GM23338 (cell line): ENCODE data around the gene ARID1B. TPM values are rescaled to one million over a fixed set of nuclear protein-coding genes. Genes with fewer than 3 reads are reported as not detected.

Source experiments
- ATAC-seq: fragments of 200-7000 bp; cut with Tn5 transposase; 3 replicates; pipeline ENCODE4 v1.9.1; 2020
- DNase-seq: peaks from one replicate; pipeline ENCODE4 v3.0.0-alpha.2; 2015; ENCODE audit warnings: low spot score
- H2AFZ ChIP-seq: fragments of 200-600 bp; sonication (generic); 2 replicates; pipeline ENCODE4 v1.8.0; 2016; ENCODE audit warnings: antibody characterized with exemption, mild to moderate bottlenecking, moderate library complexity
- H3F3A ChIP-seq: fragments of 200-600 bp; sonication (generic); replicated peaks from 2 replicates; pipeline ENCODE4 v1.8.0; 2017; ENCODE audit warnings: antibody characterized with exemption, mixed run types, low read depth
- H3K27ac ChIP-seq: fragments of 200-600 bp; sonication (generic); 2 replicates; pipeline ENCODE4 v1.6.1; 2016; ENCODE audit warnings: low read depth
- H3K27me3 ChIP-seq: fragments of 200-600 bp; sonication (generic); 2 replicates; pipeline ENCODE4 v1.8.0; 2016; ENCODE audit warnings: mild to moderate bottlenecking, mixed run types, moderate library complexity; ENCODE audit not compliant: insufficient read depth
- H3K36me3 ChIP-seq: fragments of 200-600 bp; sonication (generic); 2 replicates; pipeline ENCODE4 v1.8.0; 2016; ENCODE audit warnings: mild to moderate bottlenecking; ENCODE audit not compliant: insufficient read depth
- H3K4me1 ChIP-seq: fragments of 200-600 bp; sonication (generic); 2 replicates; pipeline ENCODE4 v1.8.0; 2016; ENCODE audit warnings: mild to moderate bottlenecking, moderate library complexity; ENCODE audit not compliant: insufficient read depth
- H3K4me2 ChIP-seq: fragments of 200-600 bp; sonication (generic); 2 replicates; pipeline ENCODE4 v1.7.1; 2017; ENCODE audit warnings: mixed run types
- H3K4me3 ChIP-seq: fragments of 200-600 bp; sonication (generic); 2 replicates; pipeline ENCODE4 v1.6.1; 2016; ENCODE audit warnings: mixed run types
- H3K79me2 ChIP-seq: fragments of 200-600 bp; sonication (generic); replicated peaks from 2 replicates; pipeline ENCODE4 v1.8.0; 2017; ENCODE audit warnings: mild to moderate bottlenecking; ENCODE audit not compliant: insufficient read depth
- H3K9me2 ChIP-seq: fragments of 200-600 bp; sonication (generic); 2 replicates; pipeline ENCODE4 v1.8.0; 2017; ENCODE audit not compliant: insufficient read depth
- H4K20me1 ChIP-seq: fragments of 200-600 bp; sonication (generic); replicated peaks from 2 replicates; pipeline ENCODE4 v1.8.0; 2017; ENCODE audit warnings: mild to moderate bottlenecking; ENCODE audit not compliant: insufficient read depth
- H3K27ac Mint-ChIP-seq: 2 replicates; pipeline ENCODE4 v1.8.0; 2020; ENCODE audit warnings: inconsistent platforms, mild to moderate bottlenecking, moderate library complexity, mixed read lengths
- H3K27me3 Mint-ChIP-seq: 3 replicates; pipeline ENCODE4 v1.8.0; 2022; ENCODE audit warnings: low read depth, mild to moderate bottlenecking, moderate library complexity, mixed read lengths, inconsistent platforms; ENCODE audit not compliant: insufficient read depth, poor library complexity
- H3K36me3 Mint-ChIP-seq: 3 replicates; pipeline ENCODE4 v1.8.0; 2021; ENCODE audit warnings: low read depth, mild to moderate bottlenecking, inconsistent platforms, moderate library complexity, mixed read lengths
- H3K4me1 Mint-ChIP-seq: 3 replicates; pipeline ENCODE4 v1.8.0; 2020; ENCODE audit warnings: mild to moderate bottlenecking, inconsistent platforms, mixed read lengths
- H3K4me3 Mint-ChIP-seq: 3 replicates; pipeline ENCODE4 v1.8.0; 2021; ENCODE audit warnings: moderate library complexity, mild to moderate bottlenecking, inconsistent platforms, mixed read lengths
- H3K9me3 Mint-ChIP-seq: 3 replicates; pipeline ENCODE4 v1.8.0; 2020; ENCODE audit warnings: moderate library complexity, mild to moderate bottlenecking, inconsistent platforms, mixed read lengths
- CREB1 ChIP-seq: fragments of 250-450 bp; sonication (Bioruptor Pico); IDR thresholded peaks from 2 replicates; pipeline ENCODE4 v1.5.0; 2020; ENCODE audit warnings: low read depth, mild to moderate bottlenecking, moderate library complexity
- CTCF ChIP-seq, 2 experiments: fragments of 200-600 bp in 1 of 2; sonication (generic) in 1 of 2; conservative IDR thresholded peaks; 2 replicates each; pipeline versions ENCODE4 v1.5.1 to v1.6.1; 2016 to 2017; ENCODE audit warnings: antibody characterized with exemption in 2 of 2, low read depth in 2 of 2, mild to moderate bottlenecking in 2 of 2, moderate library complexity in 1 of 2
- ETS1 ChIP-seq: IDR thresholded peaks from 2 replicates; pipeline ENCODE4 v1.6.1; 2016; ENCODE audit warnings: antibody characterized with exemption
- EZH2phosphoT487 ChIP-seq: fragments of 200-600 bp; sonication (generic); IDR thresholded peaks from one replicate; pipeline ENCODE4 v1.8.1; 2018; ENCODE audit warnings: antibody characterized with exemption; ENCODE audit not compliant: unreplicated experiment
- JUNB ChIP-seq: IDR thresholded peaks from one replicate; pipeline ENCODE4 v1.6.1; 2016; ENCODE audit warnings: antibody characterized with exemption; ENCODE audit not compliant: unreplicated experiment
- NANOG ChIP-seq: IDR thresholded peaks from 2 replicates; pipeline ENCODE4 v1.6.1; 2016; ENCODE audit warnings: antibody characterized with exemption, borderline replicate concordance
- POLR2AphosphoS5 ChIP-seq: IDR thresholded peaks from 2 replicates; pipeline ENCODE4 v1.6.1; 2016; ENCODE audit warnings: antibody characterized with exemption, low read depth
- REST ChIP-seq: IDR thresholded peaks from one replicate; pipeline ENCODE4 v1.6.1; 2018; ENCODE audit warnings: antibody characterized with exemption; ENCODE audit not compliant: unreplicated experiment
- ZNF114 ChIP-seq: fragments of 250-450 bp; sonication (Bioruptor Pico); IDR thresholded peaks from 2 replicates; pipeline ENCODE4 v1.5.0; 2020; ENCODE audit warnings: mild to moderate bottlenecking, moderate library complexity
- ZNF331 ChIP-seq: fragments of 250-450 bp; sonication (Bioruptor Pico); IDR thresholded peaks from 2 replicates; pipeline ENCODE4 v1.5.0; 2020; ENCODE audit warnings: low read depth, mild to moderate bottlenecking, moderate library complexity
- polyA plus RNA-seq: library from polyadenylated mRNA; unstranded; fragments of >200 nt; fragmentation: Nextera tagmentation; extraction: Ambion mirVana; gene quantifications from 2 replicates; pipeline ENCODE4 v1.2.1, GENCODE V29; 2016
- total RNA-seq: library from RNA; depleted of rRNA; stranded (reverse); fragments of >200 nt; shearing (Covaris generic); gene quantifications from 2 replicates; pipeline ENCODE4 v1.2.3, GENCODE V29; 2014

The ARID1B gene
- total and polyA plus RNA-seq, 2 experiments from 2014 or later = 59.3 to 72.2 TPM

- H4K20me1 ChIP-seq = no peaks in the 10 kb centered on the region
- H3K36me3 ChIP-seq = no peaks in the 10 kb centered on the region
- peaks cover 75% of the 10 kb centered on the region for H3K79me2 ChIP-seq
- peak overlapping the region; percentile 93 for H3K4me2 ChIP-seq
- H3K4me3 ChIP-seq = peak overlapping the region; percentile 88
- no peak for TF ChIP-seq NANOG
- no peak for TF ChIP-seq ZNF331 (CRISPR knock-in tag)
- TF ChIP-seq POLR2AphosphoS5 = no peak
- TF ChIP-seq REST = no peak
- H2AFZ ChIP-seq = no peak overlapping the region
- H3F3A ChIP-seq = no peaks in the 10 kb centered on the region
- DNase-seq = peak; percentile 83
- Mint-ChIP-seq H3K4me3 (peak overlapping the region; percentile 94), H3K9me3 (no peaks in the 10 kb centered on the region), H3K36me3 (no peaks in the 10 kb centered on the region), H3K27ac (peak overlapping the region; percentile 98), H3K27me3 (peaks cover 5% of the 10 kb centered on the region), H3K4me1 (peaks cover 46% of the 10 kb centered on the region)
- H3K27ac ChIP-seq = peak overlapping the region; percentile 99
- H3K27me3 ChIP-seq = no peaks in the 10 kb centered on the region
- peaks cover 40% of the 10 kb centered on the region for H3K4me1 ChIP-seq
- no peaks in the 10 kb centered on the region for H3K9me2 ChIP-seq
- peak; percentile 57 for ATAC-seq
Observed at GRCh38 chr6:157020881-157021343, 243.7 kb downstream of the ARID1B start.

GRCh38 chr6:157021344-157021992 is 244.3 kb downstream of the ARID1B start:
- Histone ChIP-seq H3K9me2 (no peaks in the 10 kb centered on the region), H3K4me2 (peak overlapping the region; percentile 93), H3K4me1 (peaks cover 40% of the 10 kb centered on the region), H2AFZ (no peak overlapping the region), H3K27me3 (no peaks in the 10 kb centered on the region), H3K27ac (peak overlapping the region; percentile 99), H3K79me2 (peaks cover 75% of the 10 kb centered on the region), H4K20me1 (no peaks in the 10 kb centered on the region), H3K36me3 (no peaks in the 10 kb centered on the region), H3K4me3 (peak overlapping the region; percentile 88), H3F3A (no peaks in the 10 kb centered on the region)
- peaks cover 46% of the 10 kb centered on the region for H3K4me1 Mint-ChIP-seq
- peak overlapping the region; percentile 100 for H3K27ac Mint-ChIP-seq
- ATAC-seq = peak; percentile 87
- peak overlapping the region; percentile 94 for H3K4me3 Mint-ChIP-seq
- DNase-seq = peak; percentile 93
- H3K36me3 Mint-ChIP-seq = no peaks in the 10 kb centered on the region
- TF ChIP-seq JUNB (no peak), ETS1 (0 out of 2 replicates have a peak, but pooled peaks have one; percentile 44), CTCF (conservative IDR thresholded peaks at IDR 0.05; ENCODE audit: low read depth in 2 of 2) (peak; percentile 10 to 37; a peak in 1 of 4 replicates), POLR2AphosphoS5 (peak; percentile 92), REST (no peak), NANOG (no peak), ZNF114 (CRISPR knock-in tag) (no peak), CREB1 (peak; percentile 71), EZH2phosphoT487 (no peak)
- H3K9me3 Mint-ChIP-seq = no peaks in the 10 kb centered on the region
- H3K27me3 Mint-ChIP-seq = peaks cover 5% of the 10 kb centered on the region
